GM04504 (cell line): ENCODE results near the gene TMEM255B.

Experiments used
- DNase-seq: peaks from one replicate; pipeline ENCODE4 v3.0.0-alpha.2; 2012; ENCODE audit warnings: low read depth

Gene TMEM255B

DNA sequence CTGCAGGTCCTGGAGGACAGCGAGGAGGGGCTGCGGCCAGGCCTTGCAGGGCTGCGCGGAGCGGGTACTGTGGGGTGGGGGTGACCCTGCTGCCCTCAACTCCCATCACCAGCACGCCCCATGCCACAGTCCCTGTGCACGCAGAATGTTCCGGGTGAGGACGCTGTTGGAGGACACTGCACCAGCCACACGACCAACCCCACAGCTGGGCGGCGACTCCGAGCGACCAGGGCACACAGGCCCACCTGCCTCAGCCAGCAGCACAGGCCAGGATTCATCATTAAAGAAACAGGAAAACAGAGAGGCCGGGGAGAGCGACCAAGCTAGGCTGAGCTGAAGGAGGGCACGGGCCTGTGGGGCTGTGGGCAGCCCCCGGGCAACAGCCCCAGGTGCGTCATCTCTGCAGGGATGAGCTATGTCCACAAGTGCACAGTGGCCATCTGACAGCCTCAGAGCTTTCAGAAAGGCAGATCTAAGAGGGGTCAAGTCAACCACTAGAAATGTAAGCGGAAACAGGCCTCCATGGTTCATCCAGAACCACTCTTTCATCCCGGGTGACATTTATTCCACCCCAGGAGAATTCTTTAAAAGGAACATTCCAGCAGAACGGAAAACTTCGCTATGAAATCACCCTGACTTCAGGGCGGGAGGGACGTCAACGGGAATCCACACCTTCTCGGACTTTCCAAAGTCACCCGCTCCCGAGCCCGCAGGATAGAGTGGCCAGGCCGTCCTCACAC, 103.3 kb downstream of the TMEM255B start:
- DNase-seq, result no peak

DNA sequence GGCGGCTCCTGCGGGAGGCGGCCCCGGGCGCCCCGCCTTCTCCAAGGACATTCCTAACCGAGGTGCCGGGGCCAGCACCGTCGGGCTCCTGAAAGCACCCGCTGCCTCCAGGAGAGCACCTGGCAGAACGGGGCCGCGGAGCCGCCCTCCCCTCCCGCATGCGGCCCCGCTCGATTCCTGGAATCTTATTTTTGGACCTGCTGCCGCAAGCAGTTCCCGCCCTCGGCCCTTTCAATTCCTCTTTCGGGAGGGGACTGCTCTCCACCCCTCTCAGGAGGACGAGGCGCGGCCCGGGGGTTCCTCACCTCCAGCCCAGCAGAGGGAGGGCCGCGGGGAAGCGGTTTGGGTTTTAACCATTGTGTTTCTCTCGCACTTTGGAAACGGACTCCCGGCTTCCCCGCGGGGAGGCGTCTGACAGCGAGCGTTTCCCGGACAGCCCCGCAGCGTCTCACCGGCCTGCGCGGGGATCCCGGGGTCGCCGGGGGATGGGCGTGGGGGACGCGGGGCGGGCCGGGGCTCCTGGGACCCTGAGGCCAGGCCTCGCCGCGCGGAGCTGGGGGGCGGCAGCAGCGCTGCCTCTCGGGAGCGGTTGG, 104.0 kb downstream of the TMEM255B start:
- DNase-seq, result no peak

GRCh38 chr13:113863524-113864272, 104.7 kb downstream of the TMEM255B start, which contains the start of gene GAS6:
TSS of gene GAS6 (minus strand) at chr13:113864076. CDS start at chr13:113863920, 156 bp downstream.
- no peak for DNase-seq

DNA sequence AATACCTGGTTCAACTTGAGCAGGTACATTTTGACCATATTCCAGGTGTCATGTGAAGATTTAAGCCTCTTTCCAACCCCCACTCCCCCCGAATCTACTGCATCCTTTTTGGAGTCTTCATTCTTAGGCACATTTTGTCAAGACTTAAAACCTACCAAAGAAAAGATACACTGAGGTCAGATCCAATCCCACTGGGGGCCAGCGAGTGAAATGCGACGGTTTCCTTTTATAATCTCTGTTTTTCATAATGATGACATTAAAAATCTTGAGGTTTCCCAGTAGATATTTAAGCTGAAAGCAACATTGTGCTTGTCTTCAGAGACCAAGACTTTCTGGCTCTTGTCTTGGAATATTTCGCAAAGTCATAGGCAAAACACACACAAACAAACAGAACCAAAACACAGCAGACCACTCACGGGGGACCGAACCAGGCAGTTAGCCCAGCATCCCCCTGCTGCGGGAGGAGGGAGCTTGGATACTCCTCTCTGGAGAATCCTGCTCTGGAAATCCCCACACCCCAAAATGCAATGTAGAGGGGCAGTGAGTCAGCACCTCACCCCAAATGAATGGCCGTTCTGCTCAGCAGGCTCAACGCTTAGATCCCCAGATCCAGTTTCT, 105.4 kb downstream of the TMEM255B start:
- no peak for DNase-seq

DNA sequence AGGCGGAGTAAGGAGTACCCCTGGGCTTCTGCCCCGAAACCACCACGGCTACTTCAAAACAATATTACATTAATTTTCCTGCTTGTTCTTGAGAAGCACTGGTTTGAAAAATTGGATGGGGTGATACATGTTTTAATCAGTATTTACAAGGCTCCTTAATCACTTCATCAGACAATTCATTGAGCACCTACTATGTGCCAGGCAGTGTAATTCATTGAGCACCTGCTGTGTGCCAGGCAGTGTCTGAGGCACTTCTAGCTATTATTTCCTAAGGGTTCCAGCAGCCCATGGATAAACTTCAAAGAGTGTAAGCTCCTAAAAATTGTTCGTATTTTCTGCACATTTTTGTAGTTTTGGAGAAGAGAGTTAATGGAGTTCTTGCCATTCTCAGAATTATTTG, 106.4 kb downstream of the TMEM255B start:
- no peak for DNase-seq
